Ovary (tissue), 9 donors: ENCODE data around the gene C16orf89. TPM values are rescaled to one million over a fixed set of nuclear protein-coding genes. Genes with fewer than 3 reads are reported as not detected.

ENCODE experiments used
- DNase-seq, 5 donors: peaks; one replicate each; pipeline ENCODE4 v3.0.0-alpha.2; 2019 to 2020
- H3K27ac ChIP-seq, 2 donors: fragments of 200-600 bp; one replicate each; pipeline versions ENCODE4 v1.5.1 to v1.8.0; 2019 to 2022
- H3K27me3 ChIP-seq: fragments of 200-600 bp; one replicate; pipeline ENCODE4 v1.8.0; 2022
- H3K36me3 ChIP-seq: fragments of 200-600 bp; sonication (generic); one replicate; pipeline ENCODE4 v1.5.1; 2019
- H3K4me1 ChIP-seq: one replicate; pipeline ENCODE4 v1.8.1; 2013; ENCODE audit warnings: mild to moderate bottlenecking, moderate library complexity; ENCODE audit not compliant: insufficient read depth
- H3K4me3 ChIP-seq: fragments of 200-600 bp; sonication (generic); one replicate; pipeline ENCODE4 v1.5.1; 2017
- H3K9me3 ChIP-seq, 2 donors: fragments of 200-600 bp in 1 of 2; sonication (generic) in 1 of 2; one replicate each; pipeline versions ENCODE4 v1.5.1 to v1.8.1; 2013 to 2019; ENCODE audit warnings: mild to moderate bottlenecking in 1 of 2, moderate library complexity in 1 of 2
- EP300 ChIP-seq: sonication (generic); formaldehyde crosslinking; IDR thresholded peaks from one replicate; pipeline ENCODE4 v1.6.1; 2017; ENCODE audit warnings: antibody characterized with exemption
- POLR2A ChIP-seq: fragments of 450-650 bp; IDR thresholded peaks from one replicate; pipeline ENCODE4 v1.6.1; 2017; ENCODE audit warnings: antibody characterized with exemption, mild to moderate bottlenecking, moderate library complexity
- WGBS, 3 donors: extraction: QIAGEN DNeasy Blood & Tissue Kit in 1 of 3; methylation state at CpG; one replicate each; pipeline versions ENCODE4 v1.1.5 to v1.1.7; 2013 to 2017; 5-methylcytosine and 5-hydroxymethylcytosine counted together
- intact Hi-C, 4 donors: fragments of 100-400 bp; cut with DNase I; formaldehyde crosslinking; loops; one replicate each; pipeline versions ENCODE4 v1.11.0 to v1.15.1; 2022 to 2023
- polyA plus RNA-seq, 2 donors: library from polyadenylated mRNA; stranded (reverse); fragments of 200-250 nt in 1 of 2; fragments of 350-450 nt in 1 of 2; fragmentation: Illumina TruSeq in 1 of 2; extraction: RNeasy Lipid Tissue Mini Kit (QIAGEN cat#74804) in 1 of 2; gene quantifications; one replicate each; pipeline ENCODE4 v1.2.3, GENCODE V29; 2013 to 2014
- total RNA-seq, 7 donors: library from RNA; depleted of rRNA in 2 of 7; stranded (reverse); fragments of >200 nt in 2 of 7; fragmentation: NEBNext Ultra II Directional in 3 of 7; extraction: Animal tissue kit (Norgen Biotek cat#: 25700) in 3 of 7; gene quantifications; one replicate each; pipeline versions ENCODE4 v1.1.0 to v1.2.4, GENCODE V29; 2016 to 2023
- TF ChIP-seq, protein P1 (sequence below), 3 donors: fragments of 450-650 bp in 2 of 3; fragments of 200-600 bp in 1 of 3; IDR thresholded peaks; one replicate each; pipeline versions ENCODE4 v1.5.1 to v1.8.0; 2016 to 2022; ENCODE audit warnings: antibody characterized with exemption in 3 of 3, mild to moderate bottlenecking in 1 of 3
- donor health status: DM: no; HTN: no; CAD: no; lungs with moderate emphysema.
- donor health status: DM: no; HTN: no; CAD: no.
- donor health status: Bipolar disorder and iron deficiency.
- donor health status: DM: yes; HTN: yes; CAD: no.
- donor health status: DM: no; HTN: no; CAD: no.
- donor health status: DM: yes; HTN: yes; CAD: no.

The C16orf89 gene
- total and polyA plus RNA-seq, 9 donors: 0.37 to 17.5 (median 3.2) TPM; not detected in 1

DNA sequence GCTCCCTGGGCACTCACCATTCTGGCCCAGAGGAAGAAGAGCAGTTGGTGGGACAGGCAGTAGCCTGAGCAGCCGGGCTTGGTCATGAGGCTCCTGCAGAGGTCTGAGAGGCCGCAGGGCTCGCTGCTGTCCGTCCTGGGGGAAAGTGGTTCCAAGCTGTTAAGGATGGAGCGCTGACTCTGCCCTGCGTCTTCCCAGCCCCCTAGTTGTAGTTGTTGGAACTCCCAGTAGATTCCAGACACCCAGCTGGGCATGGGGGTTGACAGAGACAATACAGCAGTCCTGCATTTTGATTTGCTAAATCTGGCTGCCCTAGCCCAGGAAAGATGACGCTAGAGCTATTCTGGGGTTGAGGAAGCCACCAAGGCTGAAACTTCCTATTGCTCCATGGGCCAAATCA, 7.3 kb downstream of the C16orf89 start:
- Histone ChIP-seq H3K4me1 (no peaks in the 10 kb centered on the region), H3K9me3 (no peaks in the 10 kb centered on the region), H3K27ac (no peak overlapping the region), H3K4me3 (no peak overlapping the region), H3K27me3 (no peaks in the 10 kb centered on the region), H3K36me3 (no peaks in the 10 kb centered on the region)
- 36 to 43% (median 41%) methylated on average over 7 of the region's 7 CpGs for WGBS, 3 donors
- TF ChIP-seq, protein P1, sequence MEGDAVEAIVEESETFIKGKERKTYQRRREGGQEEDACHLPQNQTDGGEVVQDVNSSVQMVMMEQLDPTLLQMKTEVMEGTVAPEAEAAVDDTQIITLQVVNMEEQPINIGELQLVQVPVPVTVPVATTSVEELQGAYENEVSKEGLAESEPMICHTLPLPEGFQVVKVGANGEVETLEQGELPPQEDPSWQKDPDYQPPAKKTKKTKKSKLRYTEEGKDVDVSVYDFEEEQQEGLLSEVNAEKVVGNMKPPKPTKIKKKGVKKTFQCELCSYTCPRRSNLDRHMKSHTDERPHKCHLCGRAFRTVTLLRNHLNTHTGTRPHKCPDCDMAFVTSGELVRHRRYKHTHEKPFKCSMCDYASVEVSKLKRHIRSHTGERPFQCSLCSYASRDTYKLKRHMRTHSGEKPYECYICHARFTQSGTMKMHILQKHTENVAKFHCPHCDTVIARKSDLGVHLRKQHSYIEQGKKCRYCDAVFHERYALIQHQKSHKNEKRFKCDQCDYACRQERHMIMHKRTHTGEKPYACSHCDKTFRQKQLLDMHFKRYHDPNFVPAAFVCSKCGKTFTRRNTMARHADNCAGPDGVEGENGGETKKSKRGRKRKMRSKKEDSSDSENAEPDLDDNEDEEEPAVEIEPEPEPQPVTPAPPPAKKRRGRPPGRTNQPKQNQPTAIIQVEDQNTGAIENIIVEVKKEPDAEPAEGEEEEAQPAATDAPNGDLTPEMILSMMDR (IDR thresholded peaks at IDR 0.05): no peak
- TF ChIP-seq EP300 (no peak), POLR2A (no peak)
- intact Hi-C loops: no loop called here
- DNase-seq: no peak

DNA sequence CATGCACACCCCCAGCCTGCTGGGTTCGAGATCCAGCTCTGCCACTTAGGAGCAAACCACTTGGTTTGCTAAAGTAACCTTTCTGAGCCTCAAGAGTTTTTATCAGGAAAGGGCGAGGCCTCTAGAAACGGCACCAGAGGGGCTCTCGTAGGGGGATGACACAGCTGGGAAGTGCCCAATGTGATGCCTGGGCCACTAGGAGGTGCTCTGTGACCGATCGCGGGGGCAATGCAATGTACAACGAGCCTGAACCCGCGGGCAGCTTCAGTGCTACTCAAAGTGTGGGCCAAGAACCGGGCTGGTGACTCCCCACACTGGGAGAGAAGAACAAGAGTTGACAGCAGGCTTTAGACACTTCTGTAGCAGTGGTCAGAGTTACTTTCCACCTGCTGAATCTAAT, 9.4 kb downstream of the C16orf89 start:
- intact Hi-C loops: no loop called here
- Histone ChIP-seq H3K4me1 (no peaks in the 10 kb centered on the region), H3K36me3 (no peaks in the 10 kb centered on the region), H3K27me3 (no peaks in the 10 kb centered on the region), H3K9me3 (no peaks in the 10 kb centered on the region), H3K27ac (no peak overlapping the region), H3K4me3 (no peak overlapping the region)
- TF ChIP-seq, protein P1 (IDR thresholded peaks at IDR 0.05): no peak
- TF ChIP-seq POLR2A (no peak), EP300 (no peak)
- WGBS, 3 donors: 16 to 21% (median 18%) methylated on average over 11 of the region's 11 CpGs
- DNase-seq: no peak

DNA sequence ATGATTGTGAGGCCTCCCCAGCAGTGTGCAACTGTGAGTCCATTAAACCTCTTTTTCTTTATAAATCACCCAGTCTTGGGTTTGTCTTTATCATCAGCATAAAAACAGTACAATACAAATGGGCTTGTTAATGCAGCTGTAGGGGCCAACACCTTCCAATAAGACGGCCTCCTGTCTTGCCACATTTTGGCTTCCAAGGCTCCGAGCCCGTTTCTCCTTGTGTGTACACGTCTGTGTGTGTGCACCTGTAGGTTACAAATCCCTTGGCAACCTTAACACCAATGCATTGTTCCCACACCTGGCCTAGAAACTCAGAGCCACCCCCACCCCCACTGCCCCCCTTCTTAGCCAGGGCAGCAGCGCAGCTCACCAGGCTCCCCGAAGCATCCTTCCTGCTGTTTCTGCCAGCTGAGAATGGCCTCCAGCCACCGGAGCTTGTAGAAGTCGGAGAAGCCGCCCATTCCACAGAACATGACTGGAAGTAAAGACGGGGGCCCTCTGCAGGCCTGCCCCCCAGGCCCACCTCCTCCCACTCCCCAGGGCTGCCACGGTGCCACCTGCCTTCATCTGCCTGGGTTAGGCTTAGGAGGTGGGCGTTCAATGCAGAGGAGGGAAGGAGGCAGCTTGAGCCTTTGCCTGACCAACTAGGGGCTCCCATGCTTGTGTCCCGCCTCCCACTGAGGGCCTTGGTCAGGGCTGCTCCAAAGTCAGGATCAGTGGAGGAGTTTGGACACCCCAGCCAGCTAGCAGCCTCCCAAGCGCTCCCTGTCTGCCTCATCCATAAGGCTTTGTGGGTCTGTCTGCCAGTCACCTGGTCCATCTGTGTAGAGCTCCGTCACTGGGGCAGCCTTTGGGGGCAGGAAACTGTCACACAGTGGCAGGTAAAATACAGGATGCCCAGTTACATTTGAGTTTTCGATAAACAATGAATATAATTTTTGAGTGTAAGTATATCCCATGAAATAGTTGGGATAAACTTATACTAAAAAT, 10.6 kb downstream of the C16orf89 start:
- intact Hi-C loops: no loop called here
- Histone ChIP-seq H3K4me1 (no peaks in the 10 kb centered on the region), H3K27ac (no peak overlapping the region), H3K9me3 (no peaks in the 10 kb centered on the region), H3K27me3 (no peaks in the 10 kb centered on the region), H3K4me3 (no peak overlapping the region), H3K36me3 (no peaks in the 10 kb centered on the region)
- WGBS, 3 donors: 83 to 91% (median 87%) methylated on average over 16 of the region's 16 CpGs
- TF ChIP-seq, protein P1 (IDR thresholded peaks at IDR 0.05): no peak
- TF ChIP-seq EP300 (no peak), POLR2A (no peak)
- DNase-seq: no peak

DNA sequence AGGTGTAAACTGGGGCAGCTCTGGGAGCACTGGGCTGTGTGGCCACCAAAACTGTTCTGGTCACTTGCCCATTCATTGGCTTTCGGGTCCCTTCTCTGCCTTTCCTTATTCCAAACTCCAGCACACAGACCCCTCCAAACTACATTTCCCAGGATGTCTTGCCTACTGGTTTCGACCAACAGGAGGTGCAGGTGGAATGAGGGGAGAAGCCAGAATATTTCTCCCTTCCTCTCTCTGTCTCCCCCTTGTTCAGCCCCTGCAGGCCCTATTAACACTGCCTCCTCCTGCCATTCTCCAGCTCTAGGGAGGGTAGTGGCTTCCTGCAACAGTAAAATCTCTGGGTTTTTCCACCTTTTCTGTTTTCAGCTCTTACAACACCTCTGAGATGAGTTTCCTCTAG, 18.8 kb downstream of the C16orf89 start:
- Histone ChIP-seq H3K27me3 (no peaks in the 10 kb centered on the region), H3K36me3 (no peaks in the 10 kb centered on the region), H3K27ac (no peak overlapping the region), H3K9me3 (no peaks in the 10 kb centered on the region), H3K4me3 (no peak overlapping the region), H3K4me1 (no peaks in the 10 kb centered on the region)
- WGBS, 3 donors: 72 to 82% (median 78%) methylated on average over 2 of the region's 2 CpGs
- intact Hi-C loops: no loop called here
- no peak for DNase-seq
- TF ChIP-seq EP300 (no peak), POLR2A (no peak)
- TF ChIP-seq, protein P1 (IDR thresholded peaks at IDR 0.05): no peak
